GM18526 (cell line): ENCODE results near the gene PCBP1.

Source experiments
- POLR2A ChIP-seq: IDR thresholded peaks from 3 replicates; pipeline ENCODE4 v1.6.1; 2011; ENCODE audit not compliant: insufficient read length; ENCODE audit errors: extremely low read depth

The PCBP1 gene

GRCh38 chr2:70086838-70087701 is at the start of gene PCBP1:
Gene PCBP1, plus strand, starts transcription at chr2:70087477. Its CDS starts 267 bp downstream, at chr2:70087744.
- TF ChIP-seq POLR2A, result peak; percentile 72

- TF ChIP-seq POLR2A, result no peak
Measured at GRCh38 chr2:70039366-70039765, 47.9 kb upstream of the PCBP1 start.

DNA sequence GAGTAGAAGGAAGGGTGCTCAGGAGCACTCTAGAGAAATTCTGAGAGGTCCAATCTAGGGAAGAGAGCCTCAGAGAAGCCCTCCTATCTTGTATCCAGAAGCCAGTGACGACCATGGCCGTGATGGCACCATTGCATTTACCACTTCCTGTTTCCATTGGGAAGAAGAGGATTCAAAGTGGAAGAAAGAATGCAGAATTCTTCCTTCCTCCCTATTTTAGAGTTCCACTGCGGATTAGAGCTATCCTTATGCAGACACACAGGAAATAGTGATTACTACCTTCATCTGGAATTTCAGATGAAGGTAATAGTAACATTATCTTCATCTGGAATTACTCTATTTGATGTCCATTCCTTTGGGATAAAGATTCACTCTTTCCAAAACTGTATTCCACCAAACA is 45.6 kb upstream of the PCBP1 start:
- no peak for TF ChIP-seq POLR2A

DNA sequence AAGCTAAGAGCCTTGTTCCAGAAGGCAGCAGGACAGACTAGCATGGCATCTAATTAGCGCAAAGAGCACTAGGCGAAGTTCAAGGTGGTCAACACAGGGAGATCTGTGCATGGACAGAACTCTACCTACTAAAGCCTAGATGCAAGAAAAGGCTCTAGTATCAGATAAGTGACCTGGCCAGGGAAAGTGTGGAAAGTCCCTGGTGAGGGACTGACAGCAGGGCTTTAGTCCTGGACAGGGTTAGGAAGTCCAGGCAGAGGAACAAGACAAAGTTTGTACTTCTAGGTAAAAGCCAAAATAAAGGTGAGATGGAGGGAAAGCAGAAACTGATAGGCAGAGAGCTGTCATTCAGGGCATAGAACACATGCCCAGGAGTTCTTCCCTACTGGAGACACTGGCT is 45.0 kb upstream of the PCBP1 start:
- no peak for TF ChIP-seq POLR2A

DNA sequence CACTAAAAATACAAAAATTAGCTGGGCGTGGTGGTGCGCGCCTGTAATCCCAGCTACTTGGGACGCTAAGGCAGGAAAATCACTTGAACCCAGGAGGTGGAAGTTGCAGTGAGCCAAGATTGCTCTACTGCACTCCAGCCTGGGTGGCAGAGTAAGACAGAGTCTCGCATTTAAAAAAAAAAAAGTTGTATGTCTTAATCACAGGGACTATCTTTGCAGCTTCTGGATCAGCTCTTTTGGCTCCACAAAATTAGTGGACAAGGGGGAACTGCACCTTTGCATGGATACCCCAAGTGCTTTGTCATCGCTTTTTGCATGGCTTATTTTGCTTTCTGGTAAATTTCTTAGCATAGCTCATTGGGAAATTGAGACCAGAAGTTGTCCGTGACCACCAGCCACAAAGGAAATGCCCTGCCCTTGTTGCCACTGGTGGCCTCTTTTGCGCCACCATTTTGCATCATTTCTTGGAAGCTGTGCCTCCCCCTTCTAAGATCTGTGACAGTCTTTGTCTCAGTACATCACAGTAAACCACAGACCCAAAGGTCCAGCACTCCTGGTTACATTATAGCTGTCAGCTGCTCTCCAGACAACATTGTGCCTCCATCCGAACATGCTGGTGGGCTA is 43.9 kb upstream of the PCBP1 start:
- TF ChIP-seq POLR2A, result no peak

DNA sequence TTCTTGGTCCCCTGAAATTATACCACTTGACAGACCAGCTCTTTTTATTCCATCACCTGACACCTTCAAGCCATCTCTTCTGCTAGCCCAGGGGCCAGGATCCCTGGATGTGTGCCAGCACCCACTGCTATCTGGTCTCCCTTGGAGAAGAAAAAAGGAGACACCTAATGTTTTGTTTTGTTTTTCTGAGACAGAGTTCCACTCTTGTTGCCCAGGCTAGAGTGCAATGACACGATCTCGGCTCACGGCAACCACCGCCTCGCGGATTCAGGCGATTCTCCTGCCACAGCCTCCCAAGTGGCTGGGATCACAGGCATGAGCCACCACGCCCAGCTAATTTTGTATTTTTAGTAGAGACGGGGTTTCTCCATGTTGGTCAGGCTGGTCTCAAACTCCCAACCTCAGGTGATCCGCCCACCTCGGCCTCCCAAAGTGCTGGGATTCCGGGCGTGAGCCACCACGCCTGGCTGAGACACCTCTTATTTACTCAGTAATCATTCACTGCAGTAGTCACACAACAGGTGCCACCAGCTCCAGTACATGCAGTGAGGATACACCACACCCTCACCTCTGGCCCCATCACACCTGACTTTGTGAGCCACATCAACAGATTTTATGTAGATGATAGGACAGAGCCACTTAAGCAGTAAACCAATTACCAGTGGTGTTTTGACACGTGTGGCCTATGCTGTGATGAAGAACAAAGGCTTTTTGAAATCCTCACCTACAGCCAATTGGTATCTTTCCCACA is 42.8 kb upstream of the PCBP1 start:
- TF ChIP-seq POLR2A, result no peak

GRCh38 chr2:70045405-70045804 is 41.9 kb upstream of the PCBP1 start:
- TF ChIP-seq POLR2A, result no peak

GRCh38 chr2:70045932-70046331 is 41.3 kb upstream of the PCBP1 start:
- TF ChIP-seq POLR2A, result no peak

- TF ChIP-seq POLR2A, result no peak
Measured at GRCh38 chr2:70046534-70046933, 40.7 kb upstream of the PCBP1 start.

GRCh38 chr2:70047451-70047850 is 39.8 kb upstream of the PCBP1 start:
- TF ChIP-seq POLR2A, result no peak

DNA sequence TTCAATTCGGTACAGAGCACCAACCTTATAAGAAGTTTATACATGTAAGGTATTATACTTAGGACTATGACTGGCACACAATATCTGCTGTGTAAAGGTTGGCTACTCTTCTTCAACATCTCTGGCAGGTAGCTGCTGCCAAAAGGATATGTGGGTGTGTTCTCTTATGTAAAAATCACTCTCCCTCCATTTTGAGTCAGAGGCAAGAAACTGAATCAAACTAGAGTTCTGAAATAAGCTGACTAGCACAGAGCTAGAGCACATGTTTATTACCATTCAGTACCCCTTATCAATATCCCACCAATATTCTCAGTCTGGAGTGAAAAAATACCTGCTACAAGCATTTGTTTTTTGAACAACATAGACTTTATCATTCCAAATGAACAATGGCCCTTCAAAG is 38.0 kb upstream of the PCBP1 start:
- no peak for TF ChIP-seq POLR2A

DNA sequence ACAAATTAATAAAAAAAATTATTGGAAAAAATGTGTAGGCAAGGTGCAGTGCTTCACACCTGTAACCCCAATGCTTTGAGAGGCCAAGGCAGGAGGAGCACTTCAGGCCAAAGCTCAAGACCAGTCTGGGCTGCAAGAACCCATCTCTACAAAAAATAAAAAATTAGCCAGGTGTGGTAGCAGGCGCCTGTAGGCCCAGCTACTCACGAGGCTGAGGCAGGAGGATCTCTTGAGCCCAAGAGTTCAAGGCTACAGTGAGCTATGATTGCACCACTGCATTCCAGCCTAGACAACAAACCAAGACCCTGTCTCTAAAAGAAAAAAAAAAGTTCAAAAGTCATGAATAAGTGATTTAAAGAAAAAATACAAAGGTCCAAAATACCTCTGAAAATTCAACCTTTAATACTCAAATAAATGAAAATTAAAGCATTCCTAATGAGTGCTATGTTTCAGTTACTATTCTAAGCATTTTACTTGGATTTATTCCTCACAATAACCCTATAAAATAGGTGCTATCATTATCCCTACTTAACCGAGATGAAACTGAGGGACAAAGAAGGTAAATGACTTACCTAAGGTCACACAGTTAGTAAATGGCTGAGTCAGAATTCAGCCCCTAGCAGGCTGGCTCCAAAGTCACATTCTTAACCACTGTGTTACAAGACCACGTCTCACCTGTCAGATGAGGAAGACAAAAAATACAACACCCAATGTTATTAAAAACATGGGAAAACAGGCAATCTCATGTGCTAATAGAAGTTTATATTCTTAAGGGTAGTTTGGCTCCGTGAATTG is 36.4 kb upstream of the PCBP1 start:
- no peak for TF ChIP-seq POLR2A

DNA sequence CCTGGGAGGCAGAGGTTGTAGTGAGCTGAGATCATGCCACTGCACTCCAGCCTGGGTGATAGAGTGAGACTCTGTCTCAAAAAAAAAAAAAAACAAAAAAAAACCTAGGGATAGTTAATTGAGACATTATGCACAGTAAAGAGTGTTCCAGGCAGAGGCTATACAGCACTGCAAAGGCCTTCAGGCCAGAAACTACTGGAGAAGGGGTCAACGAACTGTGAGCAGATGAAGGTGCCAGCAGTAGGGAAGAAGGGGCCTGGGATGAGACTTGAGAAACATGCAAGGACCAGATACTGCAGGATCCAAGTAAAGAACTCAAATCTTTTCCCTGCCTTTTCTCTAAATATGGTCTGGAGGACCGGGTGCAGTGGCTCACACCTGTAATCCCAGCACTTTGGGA is 26.0 kb upstream of the PCBP1 start:
- TF ChIP-seq POLR2A, result no peak

DNA sequence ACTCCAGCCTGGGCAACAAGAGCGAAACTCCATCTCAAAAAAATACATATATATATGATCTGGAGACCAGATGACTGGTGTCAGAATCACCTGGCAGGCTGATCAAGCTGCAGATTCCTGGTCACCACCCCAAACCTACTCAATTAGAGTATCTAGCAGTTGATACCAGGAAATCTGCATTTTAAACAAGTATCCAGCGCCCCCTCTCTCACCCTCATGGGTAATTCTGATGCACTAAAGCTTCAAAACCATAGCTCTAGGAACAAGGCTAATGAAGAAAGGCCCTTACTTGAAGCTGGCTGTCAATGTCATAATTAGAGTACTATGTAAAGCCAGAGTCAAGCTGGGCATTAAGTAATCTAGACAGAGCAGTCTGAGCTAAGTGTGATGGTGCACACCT is 25.0 kb upstream of the PCBP1 start:
- no peak for TF ChIP-seq POLR2A

GRCh38 chr2:70068119-70068518 is 19.2 kb upstream of the PCBP1 start:
- no peak for TF ChIP-seq POLR2A
